CD4-positive, alpha-beta memory T cell (primary cell): Measurements from ENCODE around the gene NRSN2. TPM values are rescaled to one million over a fixed set of nuclear protein-coding genes. Genes with fewer than 3 reads are reported as not detected.
A peak's percentile ranks its signal among the peaks of the same experiment; 100 is the strongest.

Experiments used
- CTCF ChIA-PET: fragments of 350-600 bp; sonication (Branson Sonifier 250); formaldehyde crosslinking; loops from one replicate; lab custom pipeline; 2021; ENCODE audit warnings: inconsistent platforms; ENCODE audit not compliant: partially characterized antibody; lab: Charles Lee
- POLR2A ChIA-PET: fragments of 350-600 bp; sonication (Branson Sonifier 250); formaldehyde crosslinking; loops from one replicate; lab custom pipeline; 2021; ENCODE audit not compliant: partially characterized antibody; lab: Charles Lee
- DNase-seq, 5 donors: peaks; one replicate each; pipeline versions ENCODE4 v3.0.0 to v3.0.0-alpha.2; 2020 to 2022; ENCODE audit warnings: mixed read lengths in 1 of 5
- H3K27ac ChIP-seq: one replicate; pipeline ENCODE4 v1.7.0; 2013; ENCODE audit warnings: low read depth, low read length
- H3K27me3 ChIP-seq: 2 replicates; pipeline ENCODE4 v1.7.0; 2013; ENCODE audit warnings: mild to moderate bottlenecking, low read length, moderate library complexity; ENCODE audit not compliant: insufficient read depth
- H3K36me3 ChIP-seq: 2 replicates; pipeline ENCODE4 v1.7.0; 2013; ENCODE audit warnings: mild to moderate bottlenecking, low read length, moderate library complexity; ENCODE audit not compliant: insufficient read depth
- H3K4me1 ChIP-seq: 2 replicates; pipeline ENCODE4 v1.7.0; 2013; ENCODE audit warnings: mild to moderate bottlenecking, low read length, moderate library complexity; ENCODE audit not compliant: insufficient read depth
- H3K4me3 ChIP-seq, 2 donors: one replicate each; pipeline ENCODE4 v1.7.0; 2013; ENCODE audit warnings: low read length in 2 of 2, mild to moderate bottlenecking in 1 of 2
- H3K9me3 ChIP-seq, 2 donors: one replicate each; pipeline ENCODE4 v1.7.0; 2013; ENCODE audit warnings: low read length in 2 of 2, control low read depth in 1 of 2; ENCODE audit not compliant: control insufficient read depth in 1 of 2
- H3K27ac Mint-ChIP-seq, 7 donors: one replicate each; pipeline ENCODE4 v1.8.0; 2020 to 2021; ENCODE audit warnings: mixed read lengths in 7 of 7, mild to moderate bottlenecking in 6 of 7, inconsistent platforms in 3 of 7, moderate library complexity in 3 of 7
- H3K27me3 Mint-ChIP-seq, 2 donors: one replicate each; pipeline ENCODE4 v1.8.0; 2020 to 2021; ENCODE audit warnings: mixed read lengths in 2 of 2
- H3K36me3 Mint-ChIP-seq, 2 donors: one replicate each; pipeline ENCODE4 v1.8.0; 2020 to 2021; ENCODE audit warnings: mixed read lengths in 2 of 2, inconsistent platforms in 1 of 2, mild to moderate bottlenecking in 1 of 2
- H3K4me1 Mint-ChIP-seq, 4 donors: one replicate each; pipeline ENCODE4 v1.8.0; 2020 to 2021; ENCODE audit warnings: mixed read lengths in 4 of 4, mild to moderate bottlenecking in 1 of 4
- H3K4me3 Mint-ChIP-seq, 8 donors: one replicate each; pipeline ENCODE4 v1.8.0; 2020 to 2021; ENCODE audit warnings: mixed read lengths in 8 of 8, mild to moderate bottlenecking in 7 of 8, moderate library complexity in 6 of 8, inconsistent platforms in 3 of 8
- H3K9me3 Mint-ChIP-seq, 8 donors: one replicate each; pipeline ENCODE4 v1.8.0; 2020 to 2021; ENCODE audit warnings: mixed read lengths in 8 of 8, mild to moderate bottlenecking in 5 of 8, inconsistent platforms in 3 of 8, moderate library complexity in 1 of 8
- intact Hi-C: fragments of 100-400 bp; cut with micrococcal nuclease; formaldehyde crosslinking; loops from one replicate; pipeline ENCODE4 v1.15.1; 2023
- polyA plus RNA-seq, 2 donors: library from polyadenylated mRNA; unstranded; fragments of 300-500 nt; fragmentation: Illumina TruSeq; gene quantifications; one replicate each; pipeline ENCODE4 v1.2.3, GENCODE V29; 2021
- total RNA-seq, 2 experiments: library from RNA; stranded (reverse); gene quantifications; one replicate each; pipeline ENCODE4 v1.2.3, GENCODE V29; 2021

NRSN2 gene
- total and polyA plus RNA-seq, 4 experiments from 2014 or later: 0.52 to 1.3 (median 1.1) TPM; not detected in 1

GRCh38 chr20:363319-364078 is 16.6 kb downstream of the NRSN2 start:
- ChIA-PET POLR2A (interaction anchor here (1.7 kb wide), 1 partner anchor 17 kb away, joined by 4 read pairs; the partner anchor contains the start of gene TRIB3), CTCF (interaction anchor here (1.0 to 2.3 kb wide), 5 partner anchors 8 to 115 kb away, joined by 3 to 6 read pairs (median 4); no protein-coding TSS in a partner anchor)
- no peaks in the 10 kb centered on the region for H3K9me3 ChIP-seq
- H3K4me3 Mint-ChIP-seq: no peak overlapping the region
- H3K9me3 Mint-ChIP-seq: no peaks in the 10 kb centered on the region
- H3K36me3 Mint-ChIP-seq: no peaks in the 10 kb centered on the region
- H3K36me3 ChIP-seq: no peaks in the 10 kb centered on the region
- no peak overlapping the region for H3K27ac ChIP-seq
- no peak for DNase-seq
- H3K4me1 ChIP-seq: peaks cover 19% of the 10 kb centered on the region
- no peaks in the 10 kb centered on the region for H3K27me3 ChIP-seq
- intact Hi-C loops: no loop called here
- no peak overlapping the region for H3K27ac Mint-ChIP-seq
- no peaks in the 10 kb centered on the region for H3K27me3 Mint-ChIP-seq
- H3K4me3 ChIP-seq: no peak overlapping the region
- H3K4me1 Mint-ChIP-seq: peaks cover 17 to 26% (median 22%) of the 10 kb centered on the region in 4 donors

GRCh38 chr20:364905-365794 is 18.2 kb downstream of the NRSN2 start:
- no peaks in the 10 kb centered on the region for H3K9me3 ChIP-seq
- peaks cover 19% of the 10 kb centered on the region for H3K4me1 ChIP-seq
- Mint-ChIP-seq H3K4me1 (peaks cover 17 to 26% (median 24%) of the 10 kb centered on the region in 4 donors), H3K27me3 (no peaks in the 10 kb centered on the region), H3K9me3 (no peaks in the 10 kb centered on the region), H3K36me3 (no peaks in the 10 kb centered on the region), H3K4me3 (peak overlapping the region in 3 of 8 donors; percentile 29 to 64 (median 30)), H3K27ac (peak overlapping the region in 4 of 7 donors; percentile 25 to 81 (median 58))
- no peak overlapping the region for H3K27ac ChIP-seq
- intact Hi-C loops: no loop called here
- DNase-seq: no peak
- no peaks in the 10 kb centered on the region for H3K27me3 ChIP-seq
- ChIA-PET CTCF (interaction anchor here (0.6 to 0.7 kb wide), 2 partner anchors 84 to 255 kb away, joined by 3 read pairs; no protein-coding TSS in a partner anchor), POLR2A (no interaction called here)
- H3K36me3 ChIP-seq: no peaks in the 10 kb centered on the region
- no peak overlapping the region for H3K4me3 ChIP-seq

DNA sequence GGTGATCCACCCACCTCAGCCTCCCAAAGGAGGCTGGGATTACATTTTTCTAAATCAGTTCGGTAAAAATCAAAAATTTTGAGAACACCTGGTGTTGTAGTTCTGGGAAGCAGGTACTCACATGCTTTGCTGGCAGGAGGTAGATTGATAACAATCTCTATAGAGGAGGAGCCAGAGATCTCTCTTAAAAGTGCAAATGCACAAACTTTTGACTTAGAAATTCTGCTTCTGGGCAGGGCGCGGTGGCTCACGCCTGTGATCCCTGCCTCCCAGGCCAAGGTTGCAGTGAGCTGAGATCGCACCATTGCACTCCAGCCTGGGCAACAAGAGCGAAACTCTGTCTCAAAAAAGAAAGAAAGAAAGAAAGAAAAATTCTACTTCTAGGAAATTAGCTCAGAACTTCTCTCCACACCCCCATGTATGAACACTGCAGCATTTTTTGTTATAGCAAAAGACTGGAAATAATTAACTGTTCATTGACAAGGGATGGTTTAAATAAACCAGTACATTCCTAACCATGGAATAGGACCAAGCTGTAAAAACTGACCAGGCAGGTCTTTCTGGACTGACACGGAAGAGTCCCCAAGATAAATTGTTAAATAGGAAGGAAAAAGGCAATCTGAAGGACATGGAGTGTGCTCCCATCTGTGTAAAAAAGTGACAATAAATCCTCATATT is 19.3 kb downstream of the NRSN2 start:
- intact Hi-C loops: no loop called here
- CTCF ChIA-PET: interaction anchor here (0.7 to 1.5 kb wide), 4 partner anchors 12 to 256 kb away, joined by 3 to 5 read pairs (median 4); partner anchors contain the start of gene TRIB3
- H3K27ac ChIP-seq: no peak overlapping the region
- no peaks in the 10 kb centered on the region for H3K9me3 ChIP-seq
- H3K36me3 Mint-ChIP-seq: no peaks in the 10 kb centered on the region
- peaks cover 17 to 26% (median 24%) of the 10 kb centered on the region in 4 donors for H3K4me1 Mint-ChIP-seq
- no peaks in the 10 kb centered on the region for H3K27me3 Mint-ChIP-seq
- H3K27ac Mint-ChIP-seq: peak overlapping the region in 3 of 7 donors; percentile 55 to 61 (median 57)
- DNase-seq: peak in 1 of 5 donors; percentile 18
- no peaks in the 10 kb centered on the region for H3K9me3 Mint-ChIP-seq
- peaks cover 19% of the 10 kb centered on the region for H3K4me1 ChIP-seq
- no peaks in the 10 kb centered on the region for H3K36me3 ChIP-seq
- peak overlapping the region in 5 of 8 donors; percentile 9 to 69 (median 32) for H3K4me3 Mint-ChIP-seq
- no peaks in the 10 kb centered on the region for H3K27me3 ChIP-seq
- no peak overlapping the region for H3K4me3 ChIP-seq
- POLR2A ChIA-PET: interaction anchor here (1.0 kb wide), 1 partner anchor 15 kb away, joined by 4 read pairs; the partner anchor contains the start of gene TRIB3

DNA sequence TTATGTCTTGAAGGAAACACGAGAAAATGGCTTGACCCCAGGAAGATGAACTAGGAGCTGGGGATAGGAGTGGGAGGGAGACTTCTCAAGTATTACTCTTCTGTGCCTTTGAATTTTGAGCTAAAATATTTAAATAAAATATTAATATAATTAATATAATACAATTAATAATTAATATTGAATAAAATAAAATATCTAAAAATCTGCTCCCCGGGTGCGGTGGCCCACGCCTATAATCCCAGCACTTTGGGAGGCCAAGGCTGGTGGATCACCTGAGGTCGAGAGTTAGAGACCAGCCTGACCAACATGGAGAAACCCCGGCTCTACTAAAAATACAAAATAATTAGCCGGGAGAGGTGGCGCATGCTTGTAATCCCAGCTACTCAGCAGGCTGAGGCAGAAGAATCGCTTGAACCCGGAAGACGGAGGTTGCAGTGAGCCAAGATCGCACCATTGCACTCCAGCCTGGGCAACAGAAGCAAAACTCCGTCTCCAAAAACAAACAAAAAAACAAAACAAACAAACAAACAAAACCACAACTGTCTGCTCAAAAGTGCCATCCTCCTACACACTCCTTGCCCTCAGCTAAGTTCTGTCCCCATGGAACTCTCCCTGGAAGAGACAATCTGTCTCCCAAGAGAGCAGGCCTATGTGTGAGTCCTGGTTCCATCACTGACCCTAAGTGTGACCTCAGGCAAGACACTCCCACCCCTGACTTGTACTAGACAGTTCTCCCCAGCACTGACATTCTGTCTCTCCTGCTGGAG is 20.0 kb downstream of the NRSN2 start:
- no peak for DNase-seq

DNA sequence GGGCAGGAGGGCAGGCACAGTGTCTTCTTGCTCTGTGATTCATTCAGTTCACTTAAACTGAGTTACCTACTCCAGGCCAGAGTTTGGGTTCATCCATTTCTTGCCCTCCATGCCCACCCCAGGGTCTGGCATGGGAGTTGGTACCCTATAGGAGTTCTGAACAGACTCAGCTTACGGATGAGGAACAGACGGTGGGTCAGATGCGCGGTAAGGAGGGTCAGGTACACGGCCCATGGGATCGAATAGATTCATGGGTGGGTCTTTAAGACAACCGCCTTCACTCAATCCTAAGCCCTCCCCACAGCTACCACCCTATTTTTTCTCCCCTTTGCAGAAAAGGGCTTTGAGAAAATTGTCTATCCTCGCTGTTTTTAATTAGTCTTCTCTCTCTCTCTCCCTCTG is 20.6 kb downstream of the NRSN2 start:
- H3K9me3 Mint-ChIP-seq: no peaks in the 10 kb centered on the region
- POLR2A ChIA-PET: no interaction called here
- H3K27me3 Mint-ChIP-seq: no peaks in the 10 kb centered on the region
- no peak for DNase-seq
- H3K4me1 Mint-ChIP-seq: peaks cover 15 to 30% (median 23%) of the 10 kb centered on the region in 4 donors
- no peak overlapping the region for H3K27ac ChIP-seq
- no peaks in the 10 kb centered on the region for H3K27me3 ChIP-seq
- H3K4me3 ChIP-seq: no peak overlapping the region
- CTCF ChIA-PET: interaction anchor here (1.5 kb wide), 1 partner anchor 13 kb away, joined by 5 read pairs; no protein-coding TSS in a partner anchor
- H3K4me3 Mint-ChIP-seq: no peak overlapping the region
- no peaks in the 10 kb centered on the region for H3K9me3 ChIP-seq
- no peaks in the 10 kb centered on the region for H3K36me3 Mint-ChIP-seq
- intact Hi-C loops: no loop called here
- no peaks in the 10 kb centered on the region for H3K36me3 ChIP-seq
- H3K27ac Mint-ChIP-seq: no peak overlapping the region
- peaks cover 25% of the 10 kb centered on the region for H3K4me1 ChIP-seq

More for the DNA sequence above, 20.0 kb downstream of the NRSN2 start:
- Histone ChIP-seq H3K4me1 (peaks cover 23% of the 10 kb centered on the region), H3K27ac (no peak overlapping the region), H3K36me3 (no peaks in the 10 kb centered on the region), H3K27me3 (no peaks in the 10 kb centered on the region), H3K4me3 (no peak overlapping the region), H3K9me3 (no peaks in the 10 kb centered on the region)
- CTCF ChIA-PET: interaction anchor here (0.7 to 1.5 kb wide), 3 partner anchors 13 to 112 kb away, joined by 3 to 5 read pairs (median 4); partner anchors contain the start of gene TRIB3
- Mint-ChIP-seq H3K4me3 (peak overlapping the region in 3 of 8 donors; percentile 5 to 62 (median 33)), H3K27me3 (no peaks in the 10 kb centered on the region), H3K36me3 (no peaks in the 10 kb centered on the region), H3K9me3 (no peaks in the 10 kb centered on the region), H3K27ac (peak overlapping the region in 1 of 7 donors; percentile 31), H3K4me1 (peaks cover 17 to 28% (median 25%) of the 10 kb centered on the region in 4 donors)
- POLR2A ChIA-PET: interaction anchor here (1.0 kb wide), 1 partner anchor 14 kb away, joined by 4 read pairs; the partner anchor contains the start of gene TRIB3
- intact Hi-C loops: no loop called here

GRCh38 chr20:368915-369314 is 22.0 kb downstream of the NRSN2 start:
- peak overlapping the region in 2 of 7 donors; percentile 3 to 58 for H3K27ac Mint-ChIP-seq
- H3K4me1 ChIP-seq: peaks cover 27% of the 10 kb centered on the region
- H3K9me3 Mint-ChIP-seq: no peaks in the 10 kb centered on the region
- POLR2A ChIA-PET: no interaction called here
- intact Hi-C loops: no loop called here
- no peak overlapping the region for H3K27ac ChIP-seq
- peaks cover 14 to 33% (median 22%) of the 10 kb centered on the region in 4 donors for H3K4me1 Mint-ChIP-seq
- H3K27me3 ChIP-seq: no peaks in the 10 kb centered on the region
- no peaks in the 10 kb centered on the region for H3K9me3 ChIP-seq
- no peaks in the 10 kb centered on the region for H3K36me3 ChIP-seq
- no peak for DNase-seq
- H3K27me3 Mint-ChIP-seq: no peaks in the 10 kb centered on the region
- CTCF ChIA-PET: interaction anchor here (0.9 kb wide), 1 partner anchor 10 kb away, joined by 3 read pairs; no protein-coding TSS in a partner anchor
- H3K4me3 Mint-ChIP-seq: peak overlapping the region in 1 of 8 donors; percentile 1
- H3K4me3 ChIP-seq: no peak overlapping the region
- no peaks in the 10 kb centered on the region for H3K36me3 Mint-ChIP-seq
